ENCODE data around the gene SCAPER.

GRCh38 chr15:76684002-76684401, 221.1 kb downstream of the SCAPER start:
- TF ChIP-seq CTCF (IDR thresholded peaks at IDR 0.05) (no peak), POLR2A (IDR thresholded peaks at IDR 0.05) (no peak)
